HEK293T (cell line): ENCODE results near the gene GALNT7.

Experiments used
- CTCF ChIA-PET: fragments of 350-600 bp; formaldehyde crosslinking; extraction: SDS; loops from one replicate; lab custom pipeline; 2021; ENCODE audit warnings: antibody characterized with exemption, inconsistent platforms; lab: Yijun Ruan, JAX
- POLR2A ChIA-PET: fragments of 350-600 bp; formaldehyde crosslinking; extraction: SDS; loops from one replicate; lab custom pipeline; 2020; ENCODE audit warnings: antibody characterized with exemption, inconsistent platforms; lab: Yijun Ruan, JAX
- DNase-seq: peaks from one replicate; pipeline ENCODE4 v3.0.0; 2012; ENCODE audit warnings: mixed read lengths; ENCODE audit errors: extremely low spot score
- ARNT ChIP-seq: fragments of 450-650 bp; IDR thresholded peaks from 2 replicates; pipeline ENCODE4 v1.6.1; 2017; ENCODE audit warnings: mild to moderate bottlenecking
- BHLHE40 ChIP-seq: fragments of 450-650 bp; IDR thresholded peaks from 2 replicates; pipeline ENCODE4 v1.6.1; 2016; ENCODE audit warnings: mild to moderate bottlenecking, moderate library complexity, borderline replicate concordance
- CTBP1 ChIP-seq: fragments of 450-650 bp; IDR thresholded peaks from 2 replicates; pipeline ENCODE4 v1.6.1; 2016; ENCODE audit warnings: borderline replicate concordance
- ELF4 ChIP-seq: fragments of 450-650 bp; IDR thresholded peaks from 2 replicates; pipeline ENCODE4 v1.6.1; 2017; ENCODE audit warnings: antibody characterized with exemption
- FOXA1 ChIP-seq: fragments of 450-650 bp; IDR thresholded peaks from 2 replicates; pipeline ENCODE4 v1.6.1; 2016; ENCODE audit warnings: mild to moderate bottlenecking
- FOXK2 ChIP-seq: fragments of 450-650 bp; IDR thresholded peaks from 2 replicates; pipeline ENCODE4 v1.6.1; 2016; ENCODE audit warnings: mild to moderate bottlenecking
- FOXM1 ChIP-seq: fragments of 450-650 bp; IDR thresholded peaks from 2 replicates; pipeline ENCODE4 v1.6.1; 2017; ENCODE audit warnings: mild to moderate bottlenecking, borderline replicate concordance
- HDGF ChIP-seq: fragments of 450-650 bp; IDR thresholded peaks from 2 replicates; pipeline ENCODE4 v1.6.1; 2017; ENCODE audit warnings: antibody characterized with exemption, borderline replicate concordance
- L3MBTL2 ChIP-seq: fragments of 450-650 bp; conservative IDR thresholded peaks from 2 replicates; pipeline ENCODE4 v1.6.1; 2016; ENCODE audit warnings: mild to moderate bottlenecking
- LEF1 ChIP-seq: fragments of 450-650 bp; IDR thresholded peaks from 2 replicates; pipeline ENCODE4 v1.6.1; 2017; ENCODE audit warnings: mild to moderate bottlenecking, borderline replicate concordance
- NFRKB ChIP-seq: fragments of 450-650 bp; IDR thresholded peaks from 2 replicates; pipeline ENCODE4 v1.6.1; 2016; ENCODE audit warnings: mild to moderate bottlenecking, moderate library complexity
- SP1 ChIP-seq: fragments of 450-650 bp; IDR thresholded peaks from 2 replicates; pipeline ENCODE4 v1.6.1; 2017
- SUZ12 ChIP-seq: fragments of 450-650 bp; IDR thresholded peaks from 2 replicates; pipeline ENCODE4 v1.6.1; 2016; ENCODE audit warnings: mild to moderate bottlenecking
- TARDBP ChIP-seq: fragments of 450-650 bp; IDR thresholded peaks from 2 replicates; pipeline ENCODE4 v1.6.1; 2016
- ZNF384 ChIP-seq: fragments of 450-650 bp; IDR thresholded peaks from 2 replicates; pipeline ENCODE4 v1.6.1; 2016
- TF ChIP-seq, protein P1 (sequence below): fragments of 450-650 bp; IDR thresholded peaks from 2 replicates; pipeline ENCODE4 v1.6.1; 2016

GALNT7 gene

DNA sequence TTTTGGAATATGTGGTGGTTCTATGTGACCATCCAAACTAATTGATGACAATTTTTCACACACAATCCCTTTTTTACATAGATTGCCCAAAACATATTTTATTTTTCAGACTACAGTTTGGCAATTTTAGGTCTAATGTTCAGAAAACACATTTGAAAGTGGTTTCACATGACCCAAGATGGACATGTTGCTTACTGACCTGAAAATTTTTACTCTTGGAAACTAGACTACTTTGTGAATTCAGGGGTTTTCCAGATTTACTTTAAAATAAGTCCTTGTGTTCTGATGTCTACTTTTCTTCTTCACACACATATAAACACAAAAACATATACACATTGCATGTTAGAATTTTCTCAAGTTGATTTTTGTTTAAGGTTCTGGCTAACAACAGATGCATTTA lies 86.0 kb downstream of the GALNT7 start:
- ChIA-PET CTCF (no interaction called here), POLR2A (interaction anchor here (1.1 kb wide), 1 partner anchor 86 kb away, joined by 3 read pairs; the partner anchor contains the start of gene GALNT7)
- no peak for TF ChIP-seq SUZ12
- TF ChIP-seq FOXM1 = no peak
- TF ChIP-seq FOXK2 = no peak

DNA sequence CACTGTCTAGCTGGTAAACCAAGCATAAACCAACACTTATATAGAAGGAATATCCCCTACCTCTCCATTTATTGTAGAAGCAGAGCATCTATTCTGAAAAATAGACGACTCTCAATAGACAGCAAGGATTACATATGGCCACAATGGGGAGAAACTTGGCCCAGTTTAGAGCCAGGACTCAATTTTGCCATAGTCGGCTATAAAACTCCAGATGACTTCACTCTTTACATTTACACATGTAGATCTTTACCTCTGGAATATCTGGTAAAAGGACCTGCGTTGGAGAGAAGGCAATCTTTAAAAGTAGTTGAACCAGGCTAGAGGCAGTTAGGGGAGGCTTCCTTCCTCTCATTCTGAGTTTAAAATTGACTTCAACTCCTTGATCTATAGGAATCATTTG lies 88.2 kb downstream of the GALNT7 start:
- POLR2A ChIA-PET = interaction anchor here (1.0 to 1.3 kb wide), 2 partner anchors 76 to 89 kb away, joined by 3 to 4 read pairs; no protein-coding TSS in a partner anchor
- CTCF ChIA-PET = interaction anchor here (0.6 to 2.2 kb wide), 20 partner anchors 11 to 302 kb away, joined by 3 to 35 read pairs (median 4); partner anchors contain the start of gene GALNT7

More for the DNA sequence above, 86.0 kb downstream of the GALNT7 start:
- no peak for DNase-seq

DNA sequence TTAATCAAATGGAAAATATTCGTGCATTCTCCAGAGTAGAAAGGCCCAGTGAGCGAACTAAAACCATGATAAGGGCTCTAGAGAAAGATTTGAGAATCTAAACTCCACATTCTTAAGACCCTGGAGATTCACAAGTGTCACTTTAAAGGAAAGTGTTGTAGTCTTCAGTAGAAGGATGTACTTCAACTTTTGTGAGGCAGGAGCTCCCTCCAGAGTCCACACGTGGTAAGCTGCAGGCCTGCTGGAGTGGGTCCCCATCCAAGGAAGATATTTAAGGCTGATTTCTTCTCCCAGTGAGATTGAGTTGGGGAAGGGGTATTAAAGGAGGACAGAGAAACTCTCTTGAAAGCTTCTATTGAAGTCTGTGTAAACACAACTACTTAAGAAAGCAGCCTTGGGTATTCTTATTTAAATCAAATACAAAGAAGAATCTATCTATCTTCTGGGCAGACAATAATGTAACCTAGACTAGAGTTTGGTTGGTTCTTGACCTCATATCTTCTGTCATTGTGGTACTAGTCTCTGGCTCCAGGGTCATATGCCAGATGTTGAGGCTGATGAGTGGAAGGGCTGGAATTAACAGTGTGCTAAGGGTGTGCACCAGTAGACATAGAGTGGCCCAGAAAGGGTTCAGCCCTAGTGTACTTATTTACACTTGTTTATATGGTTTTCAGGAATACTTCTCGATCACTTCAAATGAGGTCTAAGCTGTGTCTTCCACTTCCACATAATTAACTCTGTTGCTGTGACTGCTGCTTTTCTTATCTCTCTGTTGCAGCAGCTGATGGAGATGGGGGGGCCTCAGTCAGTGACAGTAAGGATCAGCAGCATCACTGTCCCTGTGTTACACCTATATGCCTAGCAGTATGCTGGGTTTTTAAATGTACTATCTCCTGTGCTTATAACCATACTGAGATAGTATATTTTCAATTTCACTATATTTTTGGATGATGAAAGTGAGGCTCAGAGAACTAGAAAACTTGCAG lies 89.4 kb downstream of the GALNT7 start:
- POLR2A ChIA-PET = interaction anchor here (1.0 to 1.3 kb wide), 2 partner anchors 75 to 90 kb away, joined by 3 to 4 read pairs; no protein-coding TSS in a partner anchor
- CTCF ChIA-PET = interaction anchor here (0.5 to 2.2 kb wide), 27 partner anchors 11 to 636 kb away, joined by 3 to 35 read pairs (median 4); partner anchors contain the start of genes GALNT7 and HMGB2
- peak; percentile 66 for DNase-seq
- no peak for TF ChIP-seq BHLHE40
- TF ChIP-seq, protein P1, sequence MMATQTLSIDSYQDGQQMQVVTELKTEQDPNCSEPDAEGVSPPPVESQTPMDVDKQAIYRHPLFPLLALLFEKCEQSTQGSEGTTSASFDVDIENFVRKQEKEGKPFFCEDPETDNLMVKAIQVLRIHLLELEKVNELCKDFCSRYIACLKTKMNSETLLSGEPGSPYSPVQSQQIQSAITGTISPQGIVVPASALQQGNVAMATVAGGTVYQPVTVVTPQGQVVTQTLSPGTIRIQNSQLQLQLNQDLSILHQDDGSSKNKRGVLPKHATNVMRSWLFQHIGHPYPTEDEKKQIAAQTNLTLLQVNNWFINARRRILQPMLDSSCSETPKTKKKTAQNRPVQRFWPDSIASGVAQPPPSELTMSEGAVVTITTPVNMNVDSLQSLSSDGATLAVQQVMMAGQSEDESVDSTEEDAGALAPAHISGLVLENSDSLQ = no peak
- no peak for TF ChIP-seq FOXA1

More for the DNA sequence above, 88.2 kb downstream of the GALNT7 start:
- DNase-seq = no peak
- TF ChIP-seq SP1 (no peak), HDGF (no peak), BHLHE40 (no peak), LEF1 (no peak), ELF4 (no peak), NFRKB (no peak), ARNT (no peak), SUZ12 (no peak), FOXM1 (no peak), FOXK2 (no peak), ZNF384 (no peak), CTBP1 (no peak), L3MBTL2 (no peak), TARDBP (no peak), FOXA1 (no peak)
- TF ChIP-seq, protein P1 = no peak

DNA sequence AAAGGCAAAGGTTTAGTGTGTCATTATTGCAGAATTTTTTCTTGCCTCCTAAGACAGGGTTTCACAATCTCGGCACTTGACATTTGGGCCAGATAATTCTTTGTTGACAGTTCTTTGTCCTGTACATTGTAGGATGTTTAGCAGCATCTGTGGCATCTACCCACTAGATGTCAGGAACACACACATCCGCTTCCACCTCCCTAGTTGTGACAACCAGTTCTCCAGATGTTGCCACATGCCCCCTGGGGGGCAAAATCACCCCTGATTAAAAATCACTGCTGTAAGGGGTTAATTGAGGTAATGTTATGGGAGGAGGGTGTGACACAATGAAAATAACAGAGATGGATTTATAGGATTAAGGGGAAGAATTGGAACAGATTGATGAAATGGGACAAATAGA lies 90.3 kb downstream of the GALNT7 start:
- POLR2A ChIA-PET = no interaction called here
- CTCF ChIA-PET = interaction anchor here (1.9 to 4.8 kb wide), 3 partner anchors 84 to 245 kb away, joined by 10 to 33 read pairs (median 24); no protein-coding TSS in a partner anchor
- no peak for TF ChIP-seq CTBP1
- no peak for TF ChIP-seq SP1
- no peak for TF ChIP-seq ELF4
- no peak for TF ChIP-seq L3MBTL2
- TF ChIP-seq ARNT = no peak
- no peak for TF ChIP-seq FOXM1
- TF ChIP-seq, protein P1 = no peak
- TF ChIP-seq LEF1 = no peak
- no peak for TF ChIP-seq SUZ12
- no peak for TF ChIP-seq NFRKB
- TF ChIP-seq HDGF = no peak
- TF ChIP-seq TARDBP = no peak
- TF ChIP-seq FOXA1 = no peak
- no peak for TF ChIP-seq BHLHE40
- TF ChIP-seq FOXK2 = no peak
- no peak for TF ChIP-seq ZNF384
- no peak for DNase-seq

DNA sequence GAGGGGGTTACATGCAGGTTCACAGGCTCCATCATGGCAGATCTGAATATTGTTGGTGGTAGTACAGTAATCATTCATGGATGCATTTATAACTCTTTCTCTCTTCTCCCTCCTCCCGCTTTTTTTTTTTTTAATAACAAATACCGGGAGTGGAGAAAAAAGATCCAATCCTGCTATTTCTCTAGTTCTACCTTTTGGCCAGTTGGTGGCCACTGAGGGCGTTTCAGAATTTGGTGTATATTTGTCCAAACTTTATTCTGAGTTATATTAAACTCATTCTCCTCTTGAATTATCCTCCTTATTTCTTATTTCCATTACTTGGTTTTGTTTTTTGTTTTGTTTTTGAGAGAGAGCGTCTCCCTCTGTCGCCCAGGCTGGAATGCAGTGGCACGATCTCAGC lies 90.7 kb downstream of the GALNT7 start:
- POLR2A ChIA-PET = no interaction called here
- CTCF ChIA-PET = interaction anchor here (1.4 to 4.8 kb wide), 3 partner anchors 21 to 246 kb away, joined by 3 to 24 read pairs (median 5); no protein-coding TSS in a partner anchor

More for the DNA sequence above, 90.7 kb downstream of the GALNT7 start:
- DNase-seq = no peak
- TF ChIP-seq CTBP1 (no peak), SP1 (no peak), BHLHE40 (no peak), L3MBTL2 (no peak), NFRKB (no peak), TARDBP (no peak), ELF4 (no peak), FOXM1 (no peak), LEF1 (no peak), ARNT (no peak), HDGF (no peak), ZNF384 (no peak), SUZ12 (no peak), FOXK2 (no peak)
- TF ChIP-seq, protein P1 = no peak
